NCI-H2171 treated with DMSO at 0.1 percent for 48 hours (cell line): Measurements from ENCODE around the gene AGPS.
A peak's percentile ranks its signal among the peaks of the same experiment; 100 is the strongest.

Experiments used
- DNase-seq: peaks from one replicate; lab custom pipeline; 2025; lab: John Stamatoyannopoulos, UW

Gene AGPS

DNA sequence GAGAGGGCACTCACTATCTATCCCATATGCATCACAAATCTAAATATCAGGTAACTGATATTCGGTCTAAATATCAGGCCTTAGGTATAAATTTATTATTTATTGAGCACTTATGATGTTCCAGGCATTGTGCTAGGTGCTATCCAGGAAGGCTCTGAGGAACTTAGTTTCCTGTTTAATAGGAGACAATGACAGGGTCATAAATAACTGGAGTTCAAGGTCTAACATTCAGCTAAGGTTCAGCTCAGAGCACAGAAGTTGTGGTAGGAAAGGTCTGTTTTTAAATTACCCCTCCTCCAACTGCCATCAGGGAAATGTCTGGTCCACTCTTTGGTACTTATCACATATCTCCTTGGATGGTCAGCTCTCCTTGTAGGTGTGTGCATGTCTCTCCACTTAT is 193.6 kb downstream of the AGPS start:
- no peak for DNase-seq

DNA sequence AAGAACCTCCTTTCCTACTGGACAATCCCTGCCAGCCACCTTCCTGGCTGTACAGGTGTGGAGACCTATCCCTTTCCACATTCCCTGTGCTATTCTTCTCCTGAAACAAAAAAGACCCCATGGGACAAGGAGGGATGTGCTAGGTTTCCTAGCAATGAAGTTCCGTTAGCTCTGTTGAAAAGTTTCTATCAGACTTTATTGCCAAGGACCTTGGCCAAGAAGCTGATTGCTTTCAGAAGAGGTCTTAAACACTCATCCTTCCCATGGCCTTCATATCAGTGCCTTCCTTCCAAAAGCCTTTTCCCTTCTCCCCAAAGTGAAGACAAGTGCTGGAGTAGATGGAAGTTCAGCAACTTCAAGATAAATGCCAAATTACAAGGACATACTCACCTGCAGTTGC is 194.8 kb downstream of the AGPS start:
- no peak for DNase-seq

DNA sequence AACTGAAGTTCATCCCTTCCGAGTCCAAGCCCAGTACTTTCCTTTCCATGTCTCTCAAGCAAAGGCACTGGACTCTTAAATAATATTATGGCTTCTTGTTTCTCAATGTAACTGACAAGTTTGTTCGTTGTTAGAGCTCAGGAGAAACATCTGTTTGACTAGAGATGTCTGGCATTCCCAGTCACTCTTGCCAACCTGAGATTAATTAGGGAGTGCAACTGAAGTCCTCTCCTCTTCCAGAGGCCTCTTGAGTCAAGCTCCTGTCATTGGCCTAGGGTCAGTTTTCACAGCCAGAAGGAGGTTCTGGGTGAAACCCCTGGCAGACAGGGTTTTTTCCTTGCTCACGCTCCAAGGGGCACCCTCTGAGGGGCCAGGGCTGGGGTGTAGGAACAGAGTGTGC is 196.1 kb downstream of the AGPS start:
- peak; percentile 43 for DNase-seq

DNA sequence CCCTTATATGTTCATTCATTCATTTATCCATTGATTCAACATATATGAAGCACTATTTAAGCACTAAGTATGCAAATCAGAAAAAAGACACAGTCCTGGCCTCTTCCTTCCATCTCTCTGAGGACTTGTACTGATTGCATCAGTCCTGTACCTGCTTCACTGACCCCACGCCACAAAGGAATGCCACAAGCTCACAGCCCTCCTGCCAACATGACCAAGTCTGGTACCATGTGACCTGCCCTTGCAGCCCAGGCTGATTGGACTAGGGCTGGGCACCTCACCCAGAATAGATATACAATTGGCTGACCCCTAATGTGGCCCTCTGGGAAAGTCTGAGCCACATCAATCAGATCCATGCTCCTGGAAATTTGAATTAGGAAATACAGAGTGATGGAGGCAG is 196.6 kb downstream of the AGPS start:
- no peak for DNase-seq

DNA sequence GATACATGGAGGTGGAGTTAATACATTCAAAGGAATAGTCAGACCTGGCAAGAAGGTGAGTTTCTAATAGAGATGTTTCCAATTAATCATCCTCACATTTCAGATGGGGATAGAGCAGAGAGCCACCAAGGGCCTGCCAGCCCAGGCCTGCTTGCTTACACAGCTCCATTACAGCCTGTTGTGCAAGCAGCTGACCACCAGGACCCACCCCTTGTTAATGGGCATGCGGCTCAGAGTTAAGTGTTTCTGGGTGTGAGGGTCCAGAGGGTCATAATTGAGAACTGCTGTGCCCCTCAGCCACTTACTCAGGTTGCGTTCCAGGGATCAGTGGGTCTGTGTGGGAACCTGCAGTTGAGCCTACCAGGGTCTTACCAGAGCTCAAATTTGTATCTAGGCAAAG is 199.8 kb downstream of the AGPS start:
- DNase-seq = no peak

DNA sequence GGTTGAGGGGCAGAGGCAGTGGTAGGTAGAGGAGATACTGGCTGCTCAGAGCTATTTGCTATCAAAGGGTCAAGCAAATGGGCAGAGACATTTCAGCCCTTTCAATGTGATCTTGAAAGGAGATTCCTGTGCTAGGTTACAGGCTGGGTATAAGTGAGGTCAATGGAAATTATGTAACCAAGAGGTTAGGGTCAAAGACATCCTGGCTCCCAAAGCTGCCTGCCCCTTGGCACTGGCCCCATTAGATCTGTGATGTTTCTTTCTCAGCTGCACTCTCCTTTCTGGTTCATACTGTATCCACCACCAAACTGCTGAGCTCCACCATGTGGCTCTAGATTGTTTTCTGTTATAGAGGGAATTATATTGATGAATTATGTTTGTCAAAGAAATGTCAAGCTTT is 200.4 kb downstream of the AGPS start:
- no peak for DNase-seq

DNA sequence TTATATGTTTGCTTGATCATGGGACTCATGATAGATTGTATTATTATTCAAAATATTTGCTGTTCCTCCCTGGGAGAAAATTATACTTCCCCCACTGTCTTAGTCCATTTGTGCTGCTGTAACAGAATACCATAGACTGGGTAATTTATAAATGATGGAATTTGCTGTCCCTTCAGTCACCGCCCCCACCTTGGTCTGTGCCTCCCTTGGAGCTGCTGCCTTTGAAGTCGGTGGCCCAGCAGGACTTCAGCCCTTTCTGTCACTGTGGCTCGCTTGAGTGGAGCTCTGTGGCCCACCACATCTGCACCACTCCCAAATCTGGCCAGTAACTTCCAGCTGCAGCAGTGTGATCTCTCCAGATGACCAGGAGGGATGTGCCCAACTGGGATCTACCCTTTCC is 200.8 kb downstream of the AGPS start:
- no peak for DNase-seq
